ENCODE measurements around the gene RNGTT.
"Not testable (repeated sequence)": the region's sequence is repeated elsewhere in the genome, so short reads cannot be mapped to it uniquely, and the experiment has no call there.

The RNGTT gene

DNA sequence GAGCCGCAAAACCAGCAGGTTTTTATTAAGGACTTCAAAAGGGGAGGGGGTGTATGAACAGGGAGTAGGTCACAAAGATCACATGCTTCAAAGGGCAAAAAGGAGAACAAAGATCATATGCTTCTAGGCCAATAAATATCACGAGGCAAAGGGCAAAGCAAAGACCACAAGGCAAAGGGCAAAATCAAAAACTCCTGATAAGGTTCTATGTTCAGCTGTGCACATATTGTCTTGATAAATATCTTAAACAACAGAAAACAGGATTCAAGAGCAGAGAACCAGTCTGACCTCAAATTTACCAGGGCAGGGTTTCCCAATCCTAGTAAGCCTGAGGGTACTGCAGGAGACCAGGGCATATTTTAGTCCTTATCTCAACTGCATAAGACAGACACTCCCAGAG, 5.8 kb upstream of the RNGTT start:
- not testable (repeated sequence) for DNase-seq

DNA sequence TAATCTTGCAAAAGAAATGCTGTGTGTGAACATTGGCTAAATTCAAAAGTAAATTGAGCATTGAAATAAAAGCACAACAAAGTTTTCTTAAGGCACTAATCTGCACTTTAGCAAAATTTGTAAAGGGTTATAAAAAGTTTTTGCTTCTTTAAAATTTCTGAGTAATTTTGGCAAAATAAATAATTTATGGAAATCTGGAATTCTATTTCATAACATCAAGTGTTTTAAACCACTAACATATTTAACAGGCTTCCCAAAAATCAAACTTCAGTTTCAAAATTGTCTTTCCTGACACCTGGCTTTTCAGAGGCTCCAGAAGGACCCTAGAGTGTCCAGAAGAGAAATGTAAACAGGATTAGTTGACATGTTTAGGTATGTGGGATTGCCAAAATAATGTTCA, 4.5 kb upstream of the RNGTT start:
- DNase-seq = no peak

DNA sequence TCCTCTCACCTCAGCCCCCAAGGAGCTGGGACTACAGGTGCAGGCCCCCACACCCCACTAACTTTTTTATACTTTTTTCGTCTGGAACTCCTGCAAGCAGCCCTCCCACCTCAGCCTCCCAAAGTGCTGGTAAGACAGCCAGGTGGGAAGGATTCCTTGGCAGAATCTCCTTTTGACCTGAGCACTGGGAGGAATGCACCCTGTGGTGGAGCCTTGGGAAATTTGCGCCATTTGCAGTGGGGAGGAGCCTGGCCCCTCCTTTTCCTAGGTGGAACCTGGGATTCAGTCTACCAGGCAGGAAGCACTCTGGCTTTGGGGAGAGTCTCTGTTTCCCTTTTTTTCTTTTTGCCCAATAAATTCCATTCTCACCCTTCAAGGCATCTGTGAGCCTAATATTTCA, 2.3 kb upstream of the RNGTT start:
- no peak for DNase-seq

DNA sequence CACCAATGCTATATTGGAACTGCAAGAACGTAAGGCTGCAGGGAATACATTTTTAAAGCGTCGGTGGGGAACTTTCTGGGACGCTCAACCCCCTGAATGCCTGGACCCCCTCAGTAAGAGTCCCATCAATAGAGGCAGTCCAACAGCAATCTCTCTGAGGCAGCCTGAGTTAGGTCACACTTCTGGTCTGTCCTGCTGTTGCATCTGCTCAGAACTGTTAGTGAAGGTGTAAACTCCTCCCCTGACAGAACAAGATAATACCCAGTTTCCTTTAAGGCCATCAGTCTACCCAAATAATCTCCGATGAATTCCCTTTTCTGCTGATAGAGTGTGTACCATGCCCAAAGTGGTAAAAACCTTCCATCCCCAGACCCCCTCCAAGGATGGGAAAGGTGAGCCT, 1.1 kb upstream of the RNGTT start:
- no peak for DNase-seq

DNA sequence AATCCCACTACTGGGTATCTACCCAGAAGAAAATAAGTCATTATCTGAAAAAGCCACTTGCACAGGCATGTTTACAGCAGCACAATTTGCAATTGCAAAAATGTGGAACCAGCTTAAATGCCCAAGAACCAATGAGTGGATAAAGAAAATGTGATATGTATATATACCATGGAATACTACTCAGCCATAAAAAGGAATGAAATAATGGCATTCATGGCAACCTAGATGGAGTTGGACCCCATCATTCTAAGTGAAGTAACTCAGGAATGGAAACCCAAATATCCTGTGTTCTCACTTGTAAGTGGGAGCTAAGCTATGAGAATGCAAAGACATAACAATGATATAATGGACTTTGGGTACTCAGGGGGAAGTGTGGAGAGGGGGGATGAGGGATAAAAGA, 4.6 kb downstream of the RNGTT start:
- no peak for DNase-seq

DNA sequence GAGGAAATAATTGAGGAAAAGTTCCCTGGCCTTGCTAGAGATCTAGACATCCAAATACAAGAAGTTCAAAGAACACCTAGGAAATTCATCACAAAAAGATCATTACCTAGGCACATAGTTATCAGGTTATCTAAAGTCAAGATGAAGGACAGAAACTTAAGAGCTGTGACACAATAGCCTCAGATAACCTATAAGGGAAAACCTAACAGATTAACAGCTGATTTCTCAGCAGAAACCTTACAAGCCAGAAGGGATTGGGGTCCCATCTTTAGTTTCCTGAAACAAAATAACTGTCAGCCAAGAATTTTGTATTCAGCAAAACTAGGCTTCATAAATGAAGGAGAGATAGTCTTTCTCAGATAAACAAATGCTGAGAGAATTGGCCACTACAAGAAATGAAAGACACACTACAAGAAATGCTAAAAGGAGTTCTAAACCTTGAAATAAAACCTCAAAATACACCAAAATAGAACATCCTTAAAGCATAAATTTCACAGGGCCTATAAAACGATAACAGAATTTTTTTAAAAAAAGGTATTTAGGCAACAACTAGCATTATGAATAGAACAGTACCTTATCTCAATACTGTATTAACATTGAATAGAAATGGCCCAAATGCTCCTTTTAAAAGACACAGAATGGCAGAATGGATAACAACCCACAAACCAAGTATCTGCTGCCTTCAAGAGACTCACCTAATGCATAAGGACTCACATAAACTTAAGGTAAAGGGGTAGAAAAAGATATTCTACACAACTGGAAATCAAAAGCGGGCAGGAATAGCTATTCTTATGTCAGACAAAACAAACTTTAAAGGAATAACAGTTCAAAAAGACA, 9.7 kb downstream of the RNGTT start:
- DNase-seq = no peak

DNA sequence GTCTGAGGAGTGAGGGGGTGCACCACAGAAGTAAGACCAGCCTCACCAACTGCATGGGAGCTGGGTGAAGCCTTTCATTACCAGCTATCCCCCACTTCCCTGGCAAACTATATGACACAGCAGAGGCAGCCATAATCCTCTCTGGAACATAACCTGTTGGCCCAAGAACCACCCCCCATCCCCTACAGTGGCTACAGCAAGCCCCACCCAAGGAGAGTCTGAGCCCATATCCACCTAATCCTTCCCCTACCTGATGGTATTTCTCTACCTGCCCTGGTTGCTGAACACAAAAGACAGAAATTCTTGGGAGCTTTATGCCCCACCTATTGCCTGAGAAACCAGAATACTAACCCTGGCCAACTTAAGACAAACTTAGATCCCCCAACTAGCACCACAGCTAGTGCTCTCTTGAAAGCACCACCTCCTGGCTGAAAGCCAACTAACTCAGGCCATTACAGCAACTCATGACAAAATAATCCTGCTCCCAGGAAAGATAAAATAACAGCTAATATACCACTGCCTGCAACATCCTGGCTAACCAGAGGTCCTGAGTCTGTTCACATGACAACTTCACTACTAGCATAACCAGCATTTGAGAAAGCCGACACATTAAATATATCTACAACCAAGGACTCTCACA, 11.2 kb downstream of the RNGTT start:
- DNase-seq = no peak

DNA sequence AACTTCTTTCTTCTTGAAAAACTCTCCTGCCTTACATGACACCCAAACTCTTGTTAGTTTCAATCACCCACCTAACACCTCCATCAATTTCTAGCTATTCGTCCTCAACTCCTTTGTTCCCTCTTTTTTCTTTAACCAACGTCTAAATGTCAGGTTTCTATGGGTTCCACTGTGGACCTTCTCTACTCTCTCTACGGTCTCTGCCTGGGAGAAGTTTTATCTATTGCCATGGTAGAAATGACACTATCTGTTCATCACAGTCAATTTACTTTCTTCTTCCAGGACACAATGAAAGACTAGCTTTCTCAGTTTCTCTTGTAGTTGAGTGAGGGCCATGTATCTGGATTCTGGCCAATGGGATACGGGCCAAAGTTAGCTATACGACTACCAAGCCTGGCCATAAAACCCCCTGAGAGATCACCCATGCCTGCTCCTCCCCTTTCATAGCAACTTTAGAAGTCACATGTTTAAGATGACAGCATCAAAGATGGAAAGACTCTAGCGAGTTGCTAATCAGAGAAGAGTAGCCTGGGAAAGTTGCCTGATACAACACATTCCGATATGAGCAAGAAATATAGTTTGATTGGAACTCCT, 17.9 kb downstream of the RNGTT start:
- DNase-seq = no peak

DNA sequence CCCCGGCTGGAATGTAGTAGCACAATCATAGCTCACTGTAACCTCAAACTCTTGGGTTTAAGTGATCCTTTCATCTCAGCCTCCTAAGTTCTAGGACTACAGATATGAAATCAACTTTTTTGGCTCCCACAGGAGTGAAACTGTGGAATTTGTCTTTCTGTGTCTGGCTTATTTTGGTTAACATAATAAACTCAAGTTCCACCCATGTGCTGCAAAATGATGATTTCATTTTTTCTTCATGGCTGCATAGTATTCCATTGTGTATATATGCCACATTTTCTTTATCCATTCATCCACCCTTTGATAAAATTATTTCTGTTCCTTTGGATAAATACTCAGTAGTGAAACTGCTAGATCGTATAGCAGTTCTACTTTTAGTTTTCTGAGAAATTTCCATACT, 29.9 kb downstream of the RNGTT start:
- DNase-seq = no peak

DNA sequence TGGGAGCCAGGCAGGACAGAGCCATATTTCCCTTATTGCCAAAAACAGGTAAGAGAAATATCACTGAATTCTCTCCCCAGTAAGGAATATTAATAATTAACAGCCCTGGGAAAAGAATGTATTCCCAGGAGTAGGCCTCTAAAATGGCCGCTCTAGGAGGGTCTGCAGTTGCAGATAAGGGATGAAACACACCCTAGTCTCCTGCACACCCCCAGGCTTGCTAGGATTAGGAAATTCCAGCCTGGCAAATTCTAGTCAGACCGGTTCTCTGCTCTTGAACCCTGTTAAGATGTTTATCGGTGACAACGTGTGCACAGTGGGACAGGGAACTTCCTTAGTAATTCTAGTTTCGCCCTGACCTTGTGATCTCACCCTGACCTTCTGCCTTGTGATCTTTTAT, 31.4 kb downstream of the RNGTT start:
- DNase-seq = not testable (repeated sequence)

DNA sequence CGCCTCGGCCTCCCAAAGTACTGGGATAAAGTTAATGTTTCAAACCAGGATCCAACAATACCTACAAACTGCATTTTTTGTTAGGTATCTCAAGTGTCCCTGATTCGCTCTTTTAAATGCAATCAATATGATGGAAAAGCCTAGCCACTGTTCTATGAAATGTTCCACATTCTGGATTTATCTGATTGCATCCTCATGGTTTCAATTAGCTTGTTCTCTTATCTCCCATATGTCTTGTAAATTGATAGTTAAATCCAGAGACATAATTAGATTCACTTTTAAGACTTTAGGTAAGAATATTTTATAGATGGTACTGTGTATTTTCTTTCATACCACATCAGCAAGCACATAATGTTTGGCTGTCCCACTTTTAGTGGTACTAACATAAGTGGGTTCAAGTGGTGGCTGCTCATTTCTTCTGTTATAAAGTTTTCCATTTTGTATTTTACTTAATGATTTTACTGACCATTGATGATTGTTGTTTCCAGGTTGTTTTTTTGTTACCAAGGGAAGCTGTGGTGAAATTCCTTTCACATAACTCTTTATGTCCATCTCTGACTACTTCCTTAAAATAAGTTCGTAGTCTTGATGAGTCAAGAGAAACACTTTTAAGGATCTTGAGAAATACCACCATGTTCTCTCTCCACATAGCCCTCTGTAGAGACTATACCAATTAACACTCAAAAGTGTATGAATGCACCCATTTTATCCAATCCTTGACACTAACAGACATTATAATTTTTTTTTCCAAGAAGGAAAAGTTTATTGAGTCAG, 40.5 kb downstream of the RNGTT start:
- DNase-seq = no peak

DNA sequence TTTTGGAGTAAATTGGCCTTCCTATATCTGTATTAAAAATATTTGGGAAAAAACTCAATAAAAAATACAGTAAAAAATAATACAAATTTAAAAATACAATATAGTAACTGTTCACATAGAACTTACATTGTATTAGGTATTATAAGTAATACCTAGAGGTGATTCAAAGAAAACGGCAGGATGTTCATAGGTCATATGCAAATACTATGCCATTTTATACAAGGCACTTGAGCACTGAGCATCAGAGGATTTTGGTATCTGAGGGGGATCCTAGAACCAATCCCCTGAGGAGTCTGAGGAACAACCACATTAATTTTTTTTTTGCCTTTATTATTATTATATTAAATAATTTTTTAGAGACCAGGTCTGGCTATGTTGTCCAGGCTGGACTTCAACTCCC, 41.7 kb downstream of the RNGTT start:
- DNase-seq = no peak

DNA sequence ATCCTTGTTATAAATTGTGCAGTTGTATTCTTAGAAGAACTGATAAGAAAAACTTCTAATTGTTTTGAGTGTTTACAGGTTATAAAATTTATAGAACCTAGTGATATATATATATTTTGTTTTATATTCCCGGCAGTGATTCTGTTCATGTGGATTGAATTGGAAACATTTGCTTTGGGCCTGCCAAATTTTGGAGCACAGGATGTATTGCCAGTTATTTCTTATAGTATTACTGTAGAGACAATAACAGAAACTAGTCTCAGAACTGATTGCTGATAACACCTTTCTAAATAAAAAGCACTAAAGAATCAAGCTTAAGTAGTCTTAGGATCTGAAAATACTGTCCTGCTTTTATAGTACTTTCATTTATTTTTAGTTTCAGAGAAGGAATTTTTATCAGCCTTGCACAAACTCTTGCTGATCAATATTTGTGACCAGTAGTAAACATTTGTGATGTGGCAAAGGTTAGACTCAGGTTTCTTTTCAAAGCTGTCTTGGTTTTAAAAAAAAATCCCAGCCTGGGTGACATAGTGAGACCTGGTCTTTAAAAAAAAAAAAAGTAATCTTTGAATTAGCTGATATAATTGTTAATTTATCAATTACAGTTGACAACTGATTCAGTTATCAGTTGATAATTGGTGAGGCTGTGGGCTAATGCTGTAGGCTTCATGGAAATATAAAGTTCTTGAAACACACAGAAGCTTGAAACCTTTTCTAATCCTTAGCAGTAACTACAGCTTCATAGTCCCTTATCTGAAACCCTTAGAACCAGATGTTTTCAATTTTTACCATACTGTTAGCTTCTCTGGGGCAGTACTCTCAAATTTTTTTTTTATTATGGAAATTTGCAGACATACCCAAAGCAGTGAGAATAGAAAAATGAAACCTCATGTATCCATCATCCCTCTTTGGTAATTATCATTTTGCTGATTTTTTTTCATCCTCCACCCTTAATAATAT, 42.4 kb downstream of the RNGTT start:
- no peak for DNase-seq

DNA sequence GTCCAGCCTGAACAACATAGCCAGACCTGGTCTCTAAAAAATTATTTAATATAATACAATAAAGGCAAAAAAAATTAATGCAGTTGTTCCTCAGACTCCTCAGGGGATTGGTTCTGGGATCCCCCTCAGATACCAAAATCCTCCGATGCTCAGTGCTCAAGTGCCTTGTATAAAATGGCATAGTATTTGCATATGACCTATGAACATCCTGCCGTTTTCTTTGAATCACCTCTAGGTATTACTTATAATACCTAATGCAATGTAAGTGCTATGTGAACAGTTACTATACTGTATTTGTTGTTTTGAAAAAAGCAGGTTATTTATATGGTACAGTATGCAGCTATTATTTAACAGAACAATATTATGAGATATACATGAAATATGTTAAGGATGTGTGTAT, 43.3 kb downstream of the RNGTT start:
- no peak for DNase-seq

DNA sequence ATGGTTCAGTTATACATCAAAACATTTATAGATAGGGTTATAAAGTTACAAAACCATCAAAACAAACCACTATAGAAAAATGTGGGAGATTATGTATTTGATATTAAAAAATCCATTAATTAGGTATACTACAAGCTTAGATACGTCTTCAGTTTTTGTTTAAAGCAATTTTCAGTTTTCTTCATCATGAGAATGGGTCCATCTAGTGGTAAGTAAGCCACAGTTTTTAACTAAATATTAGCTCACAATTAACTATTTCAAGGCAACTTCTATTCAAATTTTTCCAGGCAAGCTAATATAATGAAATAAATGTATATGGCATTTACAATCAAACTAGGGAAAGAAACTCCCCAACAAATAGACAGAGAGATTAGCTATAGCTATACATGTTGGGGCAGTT, 44.4 kb downstream of the RNGTT start:
- DNase-seq = no peak

DNA sequence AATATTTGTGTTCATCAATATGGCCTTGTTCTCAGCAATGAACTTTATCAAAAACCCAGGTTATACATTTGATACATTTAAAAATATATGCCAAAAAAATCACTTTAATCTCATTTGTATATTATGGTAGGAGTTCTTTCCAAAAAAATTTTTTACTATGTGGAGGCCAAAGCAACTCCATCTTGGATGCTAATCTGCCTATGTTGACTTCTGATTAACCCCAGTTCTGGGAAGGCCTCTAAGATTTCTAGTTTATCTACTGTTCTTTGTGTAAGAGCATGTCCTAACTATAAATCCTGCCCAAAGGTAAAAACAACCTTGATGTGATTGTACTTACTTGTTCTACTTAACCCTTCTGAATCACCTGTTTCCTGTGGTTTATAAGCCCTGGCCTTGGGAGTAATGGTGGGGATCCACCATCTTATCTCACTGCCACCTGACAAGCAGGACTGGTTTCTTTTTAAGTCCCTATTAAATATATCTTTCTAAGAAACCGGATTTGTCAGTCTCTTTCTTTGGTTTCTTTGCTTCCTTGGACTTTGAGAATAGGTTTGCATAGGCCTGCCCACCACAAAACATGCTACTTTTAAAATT, 46.7 kb downstream of the RNGTT start:
- no peak for DNase-seq

DNA sequence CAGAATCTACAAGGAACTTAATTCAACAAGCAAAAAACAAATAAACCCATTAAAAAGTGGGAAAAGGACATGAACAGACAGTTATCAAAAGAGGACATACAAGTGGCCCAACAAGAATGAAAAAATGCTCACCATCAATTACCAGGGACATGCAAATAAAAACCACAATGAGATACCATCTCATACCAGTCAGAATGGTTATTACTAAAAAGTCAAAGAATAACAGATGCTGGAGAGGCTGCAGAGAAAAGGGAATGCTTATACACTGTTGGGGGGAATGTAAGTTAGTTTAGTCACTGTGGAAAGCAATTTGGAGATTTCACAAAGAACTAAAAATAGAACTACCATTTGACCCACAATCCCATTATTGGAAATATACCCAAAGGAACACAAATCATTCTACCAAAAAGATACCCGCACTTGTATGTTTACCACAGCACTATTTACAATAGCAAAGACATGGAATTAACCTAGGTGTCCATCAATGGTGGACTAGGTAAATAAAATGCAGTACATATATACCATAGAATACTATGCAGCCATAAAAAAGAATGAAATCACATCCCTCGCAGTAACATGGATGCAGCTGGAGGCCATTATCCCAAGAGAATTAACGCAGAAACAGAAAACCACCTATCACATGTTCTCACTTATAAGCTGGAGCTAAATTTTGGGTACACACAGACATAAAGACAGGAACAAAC, 48.4 kb downstream of the RNGTT start:
- no peak for DNase-seq

DNA sequence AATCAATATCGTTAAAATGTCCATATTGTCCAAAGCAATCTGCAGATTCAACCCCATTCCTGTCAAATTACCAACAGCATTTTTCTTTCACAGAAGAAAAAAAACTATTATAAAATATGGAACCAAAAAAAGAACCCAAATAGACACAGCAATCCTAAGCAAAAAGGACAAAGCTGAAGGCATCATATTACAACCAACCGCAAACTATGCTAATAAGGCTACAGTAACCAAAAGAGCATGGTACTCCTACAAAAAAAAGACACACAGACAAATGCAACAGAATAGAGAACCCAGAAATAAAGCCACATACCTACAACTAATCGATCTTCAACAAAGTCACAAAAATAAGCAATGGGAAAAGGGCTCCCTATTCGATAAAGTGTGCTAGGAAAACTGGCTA, 49.2 kb downstream of the RNGTT start:
- no peak for DNase-seq

DNA sequence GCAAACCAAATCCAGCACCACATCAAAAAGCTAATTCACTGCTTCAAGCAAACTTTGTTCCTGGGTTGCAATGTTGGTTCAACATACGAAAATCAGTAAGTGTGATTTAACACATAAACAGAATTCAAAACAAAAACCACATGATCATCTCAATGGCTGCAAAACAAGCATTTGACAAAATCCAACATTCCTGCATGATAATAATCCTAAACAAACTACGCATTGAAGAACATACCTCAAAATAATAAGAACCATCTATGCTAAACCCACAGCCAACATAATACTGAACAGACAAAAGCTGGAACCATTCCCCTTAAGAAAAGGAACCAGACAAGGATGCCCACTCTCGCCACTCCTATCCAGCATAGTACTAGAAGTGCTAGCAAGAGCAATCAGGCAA, 49.9 kb downstream of the RNGTT start:
- DNase-seq = no peak

DNA sequence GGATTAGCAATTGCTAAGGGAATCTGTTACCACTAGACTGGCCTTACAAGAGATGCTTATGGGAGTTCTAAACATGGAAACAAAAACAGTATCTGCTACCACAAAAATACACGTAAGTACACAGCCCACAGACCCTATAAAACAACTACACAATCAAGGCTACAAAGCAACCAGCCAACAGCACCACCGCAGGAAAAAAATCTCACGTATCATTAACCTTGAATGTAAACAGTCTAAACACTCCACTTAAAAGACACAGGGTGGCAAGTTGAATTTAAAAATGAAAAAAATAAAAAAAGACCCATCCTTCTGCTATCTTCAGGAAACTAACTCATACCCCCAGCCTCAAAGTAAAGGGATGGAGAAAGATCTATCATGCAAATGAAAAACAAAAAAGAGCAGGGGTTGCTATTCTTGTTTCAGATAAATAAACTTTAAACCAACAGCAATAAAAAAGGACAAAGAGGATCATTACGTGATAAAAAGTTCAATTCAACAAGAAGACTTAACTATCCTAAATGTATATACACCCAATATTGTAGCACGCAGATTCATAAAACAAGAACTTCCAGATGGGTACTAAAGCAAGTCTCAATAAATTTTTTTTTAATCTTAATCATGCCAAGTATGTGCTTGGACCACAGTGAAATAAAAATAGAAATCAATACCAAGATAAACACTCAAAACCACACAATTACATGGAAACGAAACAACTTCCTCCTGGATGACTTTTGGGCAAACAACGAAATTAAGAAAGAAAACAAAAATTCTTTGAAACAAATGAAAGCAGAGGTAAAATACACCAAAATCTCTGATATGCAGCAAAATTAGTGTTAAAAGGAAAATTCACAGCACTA, 52.3 kb downstream of the RNGTT start:
- DNase-seq = no peak
